Cardiac muscle cell (in vitro differentiated cells and primary cell): ENCODE data around the gene L3MBTL4. TPM values are rescaled to one million over a fixed set of nuclear protein-coding genes. Genes with fewer than 3 reads are reported as not detected.

Experiments used
- DNase-seq, 2 donors: peaks; one replicate each; pipeline versions ENCODE4 v3.0.0 to v3.0.0-alpha.2; 2010 to 2017; ENCODE audit warnings: low read depth in 1 of 2, low spot score in 1 of 2
- H3K27ac ChIP-seq: fragments of 200-600 bp; sonication (generic); 2 replicates; pipeline ENCODE4 v1.5.1; 2016
- H3K27me3 ChIP-seq: fragments of 200-600 bp; sonication (generic); 2 replicates; pipeline ENCODE4 v1.6.0; 2016; ENCODE audit warnings: control low read depth
- H3K36me3 ChIP-seq: fragments of 200-600 bp; sonication (generic); 2 replicates; pipeline ENCODE4 v1.5.1; 2016; ENCODE audit warnings: control low read depth
- H3K4me1 ChIP-seq: fragments of 200-600 bp; sonication (generic); 2 replicates; pipeline ENCODE4 v1.8.1; 2017; ENCODE audit warnings: low read depth, mild to moderate bottlenecking, mixed run types
- H3K4me3 ChIP-seq: fragments of 200-600 bp; sonication (generic); 2 replicates; pipeline ENCODE4 v1.5.1; 2016; ENCODE audit warnings: mild to moderate bottlenecking
- H3K9me3 ChIP-seq: fragments of 200-600 bp; sonication (generic); 2 replicates; pipeline ENCODE4 v1.5.1; 2017; ENCODE audit warnings: low read depth, mild to moderate bottlenecking, control low read depth
- polyA plus RNA-seq: library from polyadenylated mRNA; unstranded; fragments of >200 nt; fragmentation: Nextera tagmentation; extraction: Ambion mirVana; gene quantifications from 2 replicates; pipeline ENCODE4 v1.2.1, GENCODE V29; 2016
- total RNA-seq: library from RNA; depleted of rRNA; stranded (reverse); fragments of >200 nt; gene quantifications from 2 replicates; pipeline ENCODE4 v1.2.3, GENCODE V29; 2016
- TF ChIP-seq, protein P1 (sequence below): IDR thresholded peaks from 2 replicates; pipeline ENCODE4 v1.5.1; 2012; ENCODE audit warnings: low read depth, mild to moderate bottlenecking, low read length

L3MBTL4 gene
- total and polyA plus RNA-seq, 2 experiments from 2014 or later = 4.4 to 7.7 TPM

DNA sequence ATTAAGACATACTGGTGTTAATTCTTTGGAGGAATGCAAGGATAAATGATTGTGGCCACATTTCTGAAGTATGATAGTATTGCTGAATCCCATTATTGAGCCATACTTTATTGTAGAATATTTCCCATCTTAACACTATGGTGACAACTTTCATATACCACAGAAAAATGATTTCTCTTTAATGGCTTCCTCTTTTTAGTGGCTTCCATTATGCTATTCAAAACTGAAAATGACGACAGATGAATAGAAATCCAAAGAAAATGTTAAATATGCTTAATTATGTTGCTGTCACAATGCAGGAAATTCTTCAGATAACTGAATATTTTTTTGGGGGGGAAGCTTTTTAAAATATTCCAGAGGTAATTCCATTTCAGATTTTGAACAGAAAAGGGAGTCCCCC, 430.5 kb downstream of the L3MBTL4 start:
- Histone ChIP-seq H3K27ac (no peak overlapping the region), H3K4me1 (peaks cover 33% of the 10 kb centered on the region), H3K36me3 (no peaks in the 10 kb centered on the region), H3K27me3 (no peaks in the 10 kb centered on the region), H3K4me3 (no peak overlapping the region), H3K9me3 (no peaks in the 10 kb centered on the region)
- DNase-seq = no peak
- TF ChIP-seq, protein P1, sequence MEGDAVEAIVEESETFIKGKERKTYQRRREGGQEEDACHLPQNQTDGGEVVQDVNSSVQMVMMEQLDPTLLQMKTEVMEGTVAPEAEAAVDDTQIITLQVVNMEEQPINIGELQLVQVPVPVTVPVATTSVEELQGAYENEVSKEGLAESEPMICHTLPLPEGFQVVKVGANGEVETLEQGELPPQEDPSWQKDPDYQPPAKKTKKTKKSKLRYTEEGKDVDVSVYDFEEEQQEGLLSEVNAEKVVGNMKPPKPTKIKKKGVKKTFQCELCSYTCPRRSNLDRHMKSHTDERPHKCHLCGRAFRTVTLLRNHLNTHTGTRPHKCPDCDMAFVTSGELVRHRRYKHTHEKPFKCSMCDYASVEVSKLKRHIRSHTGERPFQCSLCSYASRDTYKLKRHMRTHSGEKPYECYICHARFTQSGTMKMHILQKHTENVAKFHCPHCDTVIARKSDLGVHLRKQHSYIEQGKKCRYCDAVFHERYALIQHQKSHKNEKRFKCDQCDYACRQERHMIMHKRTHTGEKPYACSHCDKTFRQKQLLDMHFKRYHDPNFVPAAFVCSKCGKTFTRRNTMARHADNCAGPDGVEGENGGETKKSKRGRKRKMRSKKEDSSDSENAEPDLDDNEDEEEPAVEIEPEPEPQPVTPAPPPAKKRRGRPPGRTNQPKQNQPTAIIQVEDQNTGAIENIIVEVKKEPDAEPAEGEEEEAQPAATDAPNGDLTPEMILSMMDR = no peak

DNA sequence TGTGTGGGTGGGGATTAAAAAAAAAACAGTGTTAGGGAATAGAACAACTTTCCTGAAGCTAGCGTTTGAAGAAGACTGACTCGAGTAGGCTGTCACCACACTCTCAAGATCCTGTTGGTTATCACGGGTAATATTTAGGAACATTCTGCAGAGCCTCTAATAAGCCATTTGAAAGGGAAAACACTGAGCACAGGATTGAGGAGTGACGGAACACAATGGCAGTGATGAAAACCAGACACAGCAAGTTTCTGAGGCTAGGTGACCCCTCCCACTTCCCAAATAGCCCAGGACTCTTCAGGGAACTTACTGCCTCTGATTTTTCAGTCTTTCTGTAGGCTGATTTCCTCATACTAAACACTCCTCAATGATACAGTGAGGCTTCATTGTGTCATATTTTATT, 431.2 kb downstream of the L3MBTL4 start:
- H3K4me1 ChIP-seq = peaks cover 34% of the 10 kb centered on the region
- H3K9me3 ChIP-seq = no peaks in the 10 kb centered on the region
- H3K36me3 ChIP-seq = no peaks in the 10 kb centered on the region
- peak overlapping the region; percentile 21 for H3K27ac ChIP-seq
- TF ChIP-seq, protein P1 = no peak
- no peaks in the 10 kb centered on the region for H3K27me3 ChIP-seq
- H3K4me3 ChIP-seq = no peak overlapping the region
- DNase-seq = peak; percentile 3 to 95

DNA sequence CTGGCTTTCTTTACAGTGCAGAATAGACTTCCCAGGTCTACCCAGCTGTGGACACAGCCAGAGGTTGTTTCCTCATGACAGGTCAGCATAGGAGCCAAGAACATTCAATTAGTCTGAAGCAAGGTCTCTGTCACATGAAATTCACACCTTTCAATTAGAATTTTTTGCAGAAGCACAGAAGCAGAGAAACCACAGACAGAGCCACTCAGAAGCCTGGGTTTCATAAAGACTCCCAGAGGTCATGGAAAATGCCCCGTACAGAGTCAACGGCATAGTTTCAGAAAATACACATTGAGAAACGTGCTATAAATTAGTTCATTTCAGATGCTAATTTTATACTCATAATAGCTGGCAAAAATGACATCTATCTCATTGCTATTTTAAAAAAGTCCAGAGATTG, 432.4 kb downstream of the L3MBTL4 start:
- TF ChIP-seq, protein P1 = no peak
- no peaks in the 10 kb centered on the region for H3K36me3 ChIP-seq
- DNase-seq = no peak

DNA sequence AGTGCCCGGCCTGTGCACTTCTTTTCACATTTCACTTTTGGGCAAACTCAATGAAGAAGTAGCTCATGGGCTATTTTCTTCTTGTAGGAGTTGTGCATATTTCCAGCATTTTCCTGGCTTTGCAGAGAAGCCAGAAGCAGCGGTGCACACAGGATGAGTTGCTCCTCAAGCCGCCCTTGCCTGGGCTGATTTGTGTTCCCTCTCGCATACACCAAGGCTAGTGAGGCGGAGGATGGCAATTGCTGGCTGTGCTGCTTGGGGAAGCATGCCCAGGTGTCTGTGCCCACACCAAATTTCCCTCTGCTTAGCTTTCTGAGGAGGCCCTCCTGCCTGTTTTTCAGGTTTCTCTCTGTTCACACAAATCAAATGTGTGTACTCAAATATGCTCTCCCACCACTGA, 434.0 kb downstream of the L3MBTL4 start:
- TF ChIP-seq, protein P1 = no peak
- peaks cover 35% of the 10 kb centered on the region for H3K4me1 ChIP-seq
- no peak overlapping the region for H3K27ac ChIP-seq
- no peak for DNase-seq
- no peak overlapping the region for H3K4me3 ChIP-seq
- no peaks in the 10 kb centered on the region for H3K27me3 ChIP-seq
- H3K9me3 ChIP-seq = no peaks in the 10 kb centered on the region
- H3K36me3 ChIP-seq = no peaks in the 10 kb centered on the region

More for the DNA sequence above, 432.4 kb downstream of the L3MBTL4 start:
- no peaks in the 10 kb centered on the region for H3K27me3 ChIP-seq
- H3K9me3 ChIP-seq = no peaks in the 10 kb centered on the region
- peaks cover 35% of the 10 kb centered on the region for H3K4me1 ChIP-seq
- H3K4me3 ChIP-seq = no peak overlapping the region
- no peak overlapping the region for H3K27ac ChIP-seq

DNA sequence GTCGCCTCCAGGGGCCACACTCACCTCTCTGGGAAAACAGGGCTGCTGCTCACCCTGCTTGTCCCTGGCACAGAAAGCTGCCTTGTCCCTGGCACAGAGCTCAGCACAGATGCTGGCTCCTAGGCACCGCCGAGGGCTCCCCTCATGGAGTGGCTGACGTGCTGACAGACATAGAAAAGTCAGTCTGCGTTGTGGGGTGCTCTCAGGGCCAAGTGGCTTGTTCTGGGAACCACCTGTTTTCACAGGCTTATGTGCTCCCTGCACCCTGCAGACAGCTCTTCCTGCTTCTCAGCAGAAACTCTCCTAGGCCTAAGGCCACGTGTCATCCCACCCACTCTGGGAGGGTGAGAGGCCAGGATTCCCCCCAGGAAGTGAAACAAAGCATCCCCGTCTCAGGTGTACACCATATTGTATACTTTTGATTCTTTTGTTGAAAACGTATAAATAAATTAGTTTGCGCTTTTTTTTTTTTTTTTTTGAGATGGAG, 434.7 kb downstream of the L3MBTL4 start:
- Histone ChIP-seq H3K27me3 (no peaks in the 10 kb centered on the region), H3K27ac (no peak overlapping the region), H3K9me3 (no peaks in the 10 kb centered on the region), H3K36me3 (no peaks in the 10 kb centered on the region), H3K4me1 (peaks cover 28% of the 10 kb centered on the region), H3K4me3 (no peak overlapping the region)
- DNase-seq = peak in 1 of 2 donors; percentile 30
- TF ChIP-seq, protein P1 = no peak
